GM10847 (cell line): ENCODE results near the gene QRSL1.

Source experiments
- POLR2A ChIP-seq: IDR thresholded peaks from 2 replicates; pipeline ENCODE4 v1.6.1; 2011; ENCODE audit not compliant: insufficient read length; ENCODE audit errors: extremely low read depth

QRSL1 gene

DNA sequence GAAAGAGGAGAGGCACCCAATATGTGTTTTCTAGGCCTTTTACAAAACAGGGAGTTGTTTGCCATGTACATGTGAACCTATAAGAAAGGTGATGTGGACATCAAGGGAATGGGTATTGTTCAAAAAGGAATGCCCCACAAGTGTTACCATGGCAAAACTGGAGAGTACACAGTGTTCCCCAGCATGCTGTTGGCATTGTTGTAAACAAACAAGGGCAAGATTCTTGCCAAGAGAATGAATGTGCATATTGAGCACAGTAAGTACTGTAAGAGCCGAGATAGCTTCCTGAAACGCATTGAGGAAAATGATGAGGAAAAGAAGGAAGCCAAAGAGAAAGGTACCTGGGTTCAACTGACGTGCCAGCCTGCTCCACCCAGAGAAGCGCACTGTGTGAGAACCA is 13.1 kb downstream of the QRSL1 start:
- no peak for TF ChIP-seq POLR2A

- TF ChIP-seq POLR2A = no peak
Observed at GRCh38 chr6:106643061-106643460, 13.7 kb downstream of the QRSL1 start.

GRCh38 chr6:106648651-106649308 is 19.4 kb downstream of the QRSL1 start:
- TF ChIP-seq POLR2A = no peak

DNA sequence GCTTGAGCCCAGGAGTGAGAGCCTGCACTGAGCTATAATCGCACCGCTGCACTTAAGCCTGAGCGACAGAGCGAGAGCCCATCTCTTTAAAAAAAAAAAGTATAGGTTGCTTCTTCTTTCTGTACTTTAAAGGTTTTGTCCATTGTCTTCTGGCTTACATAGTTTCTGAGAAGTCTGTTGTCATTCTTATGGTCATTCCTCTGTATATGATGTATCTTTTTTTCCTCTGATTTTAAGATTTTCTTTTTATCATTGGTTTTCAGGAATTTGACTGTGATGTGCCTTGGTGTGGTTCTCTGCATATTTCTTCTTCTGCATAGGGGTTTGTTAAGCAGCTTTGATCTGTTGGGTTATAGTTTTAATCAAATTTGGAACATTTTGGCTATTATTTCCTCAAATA is 29.1 kb downstream of the QRSL1 start:
- TF ChIP-seq POLR2A = no peak

- TF ChIP-seq POLR2A = no peak
Observed at GRCh38 chr6:106659859-106660258, 30.5 kb downstream of the QRSL1 start.

DNA sequence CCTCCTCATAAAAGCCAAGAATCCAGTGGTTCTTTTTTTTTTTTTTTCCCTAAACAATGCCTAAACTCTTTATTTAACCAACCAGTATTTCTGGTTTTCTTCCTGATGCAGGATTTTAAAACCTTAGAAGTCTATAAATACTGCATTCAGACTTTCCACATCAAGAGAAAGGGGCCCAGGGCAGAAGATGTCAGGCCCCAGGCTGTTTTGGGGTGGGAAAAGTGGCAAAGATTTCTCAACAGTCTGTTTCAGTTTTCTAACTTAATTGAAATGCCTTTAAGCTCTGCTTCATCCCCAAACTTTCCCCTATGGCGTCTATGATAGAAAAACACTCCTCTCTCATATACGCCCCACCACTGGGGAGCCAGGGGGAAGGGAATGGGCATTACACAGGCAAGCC is 33.1 kb downstream of the QRSL1 start:
- TF ChIP-seq POLR2A = no peak

DNA sequence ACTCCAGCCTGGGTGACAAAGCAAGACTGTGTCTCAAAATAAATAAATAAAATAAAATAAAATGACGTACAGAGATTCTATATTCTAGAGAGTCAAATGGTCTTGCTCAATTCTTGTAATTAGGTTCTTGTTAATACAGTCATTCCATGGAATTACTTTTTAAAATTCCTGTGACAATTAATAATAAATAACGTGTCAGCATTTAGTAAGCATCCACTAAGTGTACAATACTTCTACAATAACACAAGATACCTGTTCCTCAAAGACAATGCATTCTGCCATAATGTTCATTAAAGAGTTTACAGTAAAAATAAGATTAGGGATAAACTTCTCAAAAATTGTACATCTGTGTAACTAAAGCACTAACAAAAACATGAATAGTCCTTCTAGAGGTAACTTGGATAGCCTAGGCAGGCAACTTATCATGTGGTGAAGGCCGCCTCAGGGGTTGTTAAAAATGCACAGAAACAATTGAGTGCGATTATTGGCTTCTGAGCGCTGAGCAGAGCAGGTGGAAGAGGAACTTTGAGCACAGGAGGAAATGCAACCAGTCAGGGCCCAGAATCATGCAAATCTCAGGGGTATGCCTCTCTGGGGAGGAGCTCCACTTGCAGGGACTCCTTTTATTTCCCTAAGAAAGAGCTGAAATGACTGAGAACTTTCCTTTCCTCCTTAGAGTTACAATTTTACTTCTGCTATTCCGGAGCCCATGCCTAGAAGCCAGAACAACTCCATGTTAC is 37.1 kb downstream of the QRSL1 start:
- TF ChIP-seq POLR2A = no peak

DNA sequence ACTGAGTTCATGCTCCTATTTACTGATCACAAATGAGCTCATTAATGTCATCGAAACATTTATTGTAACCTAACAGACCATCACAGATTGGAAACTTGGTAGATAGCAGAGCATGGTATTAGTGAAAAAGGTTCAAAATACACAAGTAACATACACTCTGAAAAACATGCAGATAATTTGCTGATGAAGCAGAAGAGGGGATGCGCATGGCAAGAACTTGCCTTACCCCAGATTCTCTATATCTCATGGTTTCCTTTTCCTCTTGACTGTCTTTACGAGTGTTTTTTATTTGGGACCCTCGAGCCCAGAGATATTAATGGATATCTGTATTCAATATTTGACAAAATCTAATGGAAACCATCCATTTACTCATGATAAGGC is 37.6 kb downstream of the QRSL1 start:
- no peak for TF ChIP-seq POLR2A

GRCh38 chr6:106670236-106670635 is 40.9 kb downstream of the QRSL1 start:
- no peak for TF ChIP-seq POLR2A

DNA sequence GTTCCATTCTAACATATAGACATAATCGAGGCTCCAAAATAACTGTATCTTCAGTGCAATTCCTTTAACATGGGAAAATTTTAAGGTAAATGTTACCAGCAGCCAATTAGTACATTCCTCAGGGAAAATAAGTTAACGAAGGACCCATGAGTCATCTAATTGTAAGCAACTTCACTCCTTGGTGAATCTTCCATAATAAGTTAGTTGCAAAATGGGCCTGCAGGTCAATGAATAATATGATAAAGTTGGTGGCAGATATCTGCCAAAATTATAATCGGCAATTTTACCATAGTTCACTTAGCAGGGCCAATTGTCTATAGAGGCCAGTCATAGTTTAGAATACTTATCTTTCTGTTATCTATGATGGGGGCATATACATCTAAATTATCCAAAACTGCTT is 42.3 kb downstream of the QRSL1 start:
- TF ChIP-seq POLR2A = no peak

DNA sequence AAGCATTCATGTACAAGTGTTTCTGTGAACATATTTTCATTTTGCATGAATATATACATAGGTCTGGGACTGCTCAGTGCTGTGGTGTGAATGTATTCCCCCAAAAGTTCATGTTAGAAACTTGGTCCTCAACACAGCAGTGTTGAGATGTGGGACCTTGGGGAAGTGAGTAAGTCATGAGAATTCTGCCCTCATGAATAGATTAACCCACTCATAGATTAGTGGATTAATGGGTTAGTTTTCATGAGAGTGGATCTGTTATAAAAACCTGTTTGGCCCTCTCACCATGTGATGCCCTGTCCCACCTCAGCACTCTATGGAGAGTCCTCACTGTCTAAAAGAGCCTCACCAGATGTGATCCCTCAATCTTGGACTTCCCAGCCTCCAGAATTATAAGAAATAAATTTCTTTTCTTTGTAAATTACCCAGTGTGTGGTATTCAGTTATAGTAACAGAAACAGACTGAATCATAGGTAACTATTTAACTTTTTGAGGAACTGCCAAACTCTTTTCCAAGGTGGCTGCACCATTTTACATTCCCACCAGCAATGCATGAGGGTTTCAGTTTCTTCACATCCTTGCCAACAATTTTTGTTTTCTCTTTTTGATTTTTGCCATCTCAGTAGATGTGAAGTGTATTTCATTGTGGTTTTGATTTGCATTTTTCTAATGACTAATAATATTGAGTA is 45.3 kb downstream of the QRSL1 start:
- TF ChIP-seq POLR2A = no peak

DNA sequence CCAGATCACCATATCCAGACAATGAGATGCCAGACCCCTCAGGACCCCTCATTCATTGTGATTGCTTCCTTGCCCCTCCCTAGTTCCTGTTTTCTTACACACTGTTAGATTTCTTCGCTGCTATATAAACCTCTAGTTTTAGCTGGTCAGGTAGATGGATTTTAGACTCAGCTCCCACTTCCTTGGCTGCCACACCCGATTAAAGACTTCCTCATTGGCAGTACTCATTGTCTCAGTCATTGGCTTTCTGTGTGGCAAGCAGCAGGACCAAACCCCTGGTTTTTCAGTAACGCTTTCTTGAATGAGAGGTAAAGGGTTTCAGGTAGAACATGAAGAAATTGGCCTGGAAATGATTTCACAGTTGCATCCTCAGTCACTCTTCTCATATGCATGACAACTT is 47.9 kb downstream of the QRSL1 start:
- TF ChIP-seq POLR2A = no peak

- no peak for TF ChIP-seq POLR2A
Observed at GRCh38 chr6:106684011-106684410, 54.6 kb downstream of the QRSL1 start.

DNA sequence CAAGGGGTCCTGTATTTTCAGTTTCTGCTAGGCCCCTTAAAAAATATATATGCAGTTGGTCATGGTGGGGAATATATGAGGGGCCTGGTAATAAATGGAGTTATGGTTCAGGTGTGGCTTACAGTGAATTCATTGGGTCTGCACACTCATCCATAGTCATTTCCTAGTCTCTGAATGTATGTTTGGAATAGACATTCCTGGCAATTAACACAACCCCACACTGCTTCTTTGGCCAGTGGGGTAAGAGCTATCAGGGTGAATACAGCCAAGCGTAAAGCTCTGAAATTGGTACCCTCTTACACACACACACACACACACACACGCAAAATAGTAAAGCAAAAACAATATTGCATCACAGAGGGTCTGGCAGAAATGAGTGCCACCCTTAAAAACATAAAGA is 56.5 kb downstream of the QRSL1 start:
- TF ChIP-seq POLR2A = no peak

GRCh38 chr6:106688177-106688951 is 59.0 kb downstream of the QRSL1 start:
- TF ChIP-seq POLR2A = no peak
